GM18873 (cell line): ENCODE data around the gene GCSAM.

ENCODE experiments used
- ATAC-seq: cut with Tn5 transposase; IDR thresholded peaks from one replicate; pipeline ENCODE4 v1.9.1; 2021; ENCODE audit warnings: mild to moderate bottlenecking, moderate library complexity, moderate number of reproducible peaks; ENCODE audit not compliant: unreplicated experiment, low FRiP score

Gene GCSAM

DNA sequence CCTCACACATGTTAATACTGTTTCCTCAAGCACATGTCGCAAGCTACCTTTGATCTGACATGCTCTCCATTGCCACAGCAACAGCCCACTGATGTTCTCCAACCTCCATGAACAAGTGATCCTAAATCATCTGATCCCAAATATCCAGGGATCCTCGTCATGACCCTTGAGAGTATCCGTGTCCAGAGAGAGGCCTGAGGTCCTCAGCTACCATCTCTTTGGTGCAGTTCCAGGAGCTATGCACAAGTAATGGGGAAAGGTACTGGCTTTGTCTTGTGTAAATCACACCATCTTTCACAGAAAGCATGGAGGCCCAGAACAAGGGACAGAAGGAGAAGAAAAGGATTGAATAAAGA, 2.4 kb downstream of the GCSAM start:
- ATAC-seq = no peak

GRCh38 chr3:112129925-112130637, 3.0 kb downstream of the GCSAM start:
- no peak for ATAC-seq

- peak; percentile 48 for ATAC-seq
Measured at GRCh38 chr3:112128843-112129727, 4.0 kb downstream of the GCSAM start.

GRCh38 chr3:112127522-112128494, 5.2 kb downstream of the GCSAM start:
- no peak for ATAC-seq

GRCh38 chr3:112126511-112126911, 6.5 kb downstream of the GCSAM start:
- ATAC-seq = no peak

DNA sequence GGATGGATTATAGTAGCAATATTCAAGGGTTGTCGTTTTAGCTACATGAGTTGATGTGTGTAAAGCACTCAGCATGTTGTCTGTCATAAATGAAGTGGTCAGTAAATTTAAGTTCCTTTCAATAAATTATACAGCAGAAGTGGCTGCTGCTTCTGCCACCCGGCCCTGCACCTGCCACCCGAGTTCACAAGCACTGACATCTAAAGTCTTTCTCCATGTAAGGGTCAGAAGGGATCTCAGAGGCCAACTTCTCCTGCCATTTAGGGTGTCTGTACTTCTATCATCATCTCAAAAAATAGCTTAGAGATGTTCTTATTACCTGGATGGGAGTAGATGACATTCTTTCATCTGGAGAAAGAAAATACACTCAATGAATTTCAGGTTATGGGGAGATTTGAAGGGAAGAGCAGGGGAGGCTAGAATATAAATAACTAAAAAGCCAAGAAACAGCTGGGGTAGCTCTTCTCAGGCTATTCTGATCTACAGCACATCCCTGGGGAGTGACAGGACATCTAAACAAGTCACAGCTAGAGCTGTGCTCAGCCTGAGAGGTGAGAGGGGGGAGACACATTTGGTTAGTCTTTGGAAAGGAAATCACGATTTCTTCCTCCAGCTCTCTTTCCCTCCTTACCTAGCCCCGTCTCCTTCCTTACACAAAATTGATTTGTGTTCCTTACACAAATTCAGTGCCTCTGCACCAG, 8.0 kb downstream of the GCSAM start:
- no peak for ATAC-seq

DNA sequence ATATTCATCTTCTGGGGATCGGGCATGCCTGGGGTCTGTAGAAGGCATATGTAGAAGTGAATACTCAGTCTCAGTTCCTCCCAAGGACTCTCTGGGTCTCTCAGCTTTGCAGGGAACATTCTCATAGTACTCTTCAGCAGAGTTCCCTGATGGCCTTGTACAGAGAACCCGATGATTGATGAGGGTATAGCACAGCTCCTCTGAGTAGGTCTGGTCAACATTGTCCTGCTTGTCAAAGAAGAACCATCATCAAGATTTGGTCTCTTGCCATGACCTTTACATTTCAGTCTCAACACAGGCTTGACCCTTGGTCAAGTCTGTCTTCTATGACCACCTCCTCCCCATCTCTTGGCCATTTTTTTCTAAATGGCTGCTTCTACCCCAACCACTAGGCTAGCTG, 9.5 kb downstream of the GCSAM start:
- ATAC-seq = no peak

- ATAC-seq = no peak
Measured at GRCh38 chr3:112122870-112123269, 10.2 kb downstream of the GCSAM start.

GRCh38 chr3:112121577-112122547, 11.2 kb downstream of the GCSAM start:
- no peak for ATAC-seq

DNA sequence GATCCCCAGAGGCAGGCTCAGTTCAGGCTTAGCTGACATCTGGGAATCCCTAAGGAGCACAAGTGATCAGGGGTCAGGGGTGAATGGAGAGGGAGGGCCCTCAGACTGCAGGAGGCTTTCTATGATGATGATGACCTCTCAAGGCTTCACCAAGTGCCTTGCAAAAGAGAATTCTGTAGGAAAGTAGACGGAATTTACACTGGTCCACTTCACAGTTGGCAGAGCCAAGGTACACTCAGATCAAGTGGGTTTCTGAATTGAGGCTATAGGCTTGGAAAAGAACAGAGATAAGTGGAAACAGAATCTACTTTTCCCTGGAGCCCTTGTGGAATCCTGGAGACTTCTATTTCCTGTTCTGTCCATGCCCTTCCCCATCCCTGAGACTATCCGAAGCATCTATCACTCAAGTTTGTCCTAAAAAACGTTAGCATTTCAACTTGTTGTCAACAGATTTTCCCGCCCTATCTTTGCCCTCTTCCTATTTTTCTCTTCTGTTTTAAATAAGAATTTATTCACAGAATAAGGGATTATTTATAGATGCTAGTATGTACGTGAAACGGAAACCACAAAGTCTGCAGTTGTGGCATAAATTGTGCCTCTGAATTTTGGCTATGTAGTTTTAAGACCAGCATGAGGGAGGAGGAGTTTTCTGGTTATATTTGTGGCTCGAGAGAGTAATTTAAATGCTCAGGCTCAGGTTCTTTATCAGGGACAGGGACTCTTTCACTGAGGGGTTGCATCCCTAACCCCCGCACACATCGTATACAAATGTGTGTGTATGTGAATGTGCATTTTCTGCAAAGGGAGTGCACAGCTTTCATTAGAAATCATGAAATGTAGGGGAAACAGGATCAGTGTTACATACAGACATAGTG, 12.8 kb downstream of the GCSAM start:
- no peak for ATAC-seq

GRCh38 chr3:112117841-112118571, 15.0 kb downstream of the GCSAM start:
- ATAC-seq = no peak

- no peak for ATAC-seq
Measured at GRCh38 chr3:112117415-112117814, 15.6 kb downstream of the GCSAM start.

DNA sequence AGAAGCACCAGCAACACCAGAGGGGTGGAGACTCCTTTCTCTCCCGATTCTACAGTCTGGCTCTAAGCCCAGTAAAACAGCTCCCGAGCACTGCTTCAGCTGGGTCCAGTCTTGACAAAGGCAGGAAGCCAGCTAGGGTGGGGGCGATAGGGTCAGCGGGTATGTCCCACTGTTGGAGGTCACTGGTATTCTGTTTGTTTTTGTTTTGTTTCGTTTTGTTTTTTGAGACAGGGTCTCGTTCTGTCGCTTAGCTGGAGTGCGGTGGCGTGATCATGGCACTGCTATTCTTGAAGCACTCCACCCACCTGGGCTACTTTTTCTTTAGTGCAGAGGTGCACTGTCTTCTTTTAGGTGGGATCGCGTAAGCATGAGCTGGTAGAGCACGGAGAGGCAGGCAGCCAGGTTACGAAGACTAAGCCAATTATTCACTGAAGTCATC, 16.3 kb downstream of the GCSAM start:
- ATAC-seq = no peak

DNA sequence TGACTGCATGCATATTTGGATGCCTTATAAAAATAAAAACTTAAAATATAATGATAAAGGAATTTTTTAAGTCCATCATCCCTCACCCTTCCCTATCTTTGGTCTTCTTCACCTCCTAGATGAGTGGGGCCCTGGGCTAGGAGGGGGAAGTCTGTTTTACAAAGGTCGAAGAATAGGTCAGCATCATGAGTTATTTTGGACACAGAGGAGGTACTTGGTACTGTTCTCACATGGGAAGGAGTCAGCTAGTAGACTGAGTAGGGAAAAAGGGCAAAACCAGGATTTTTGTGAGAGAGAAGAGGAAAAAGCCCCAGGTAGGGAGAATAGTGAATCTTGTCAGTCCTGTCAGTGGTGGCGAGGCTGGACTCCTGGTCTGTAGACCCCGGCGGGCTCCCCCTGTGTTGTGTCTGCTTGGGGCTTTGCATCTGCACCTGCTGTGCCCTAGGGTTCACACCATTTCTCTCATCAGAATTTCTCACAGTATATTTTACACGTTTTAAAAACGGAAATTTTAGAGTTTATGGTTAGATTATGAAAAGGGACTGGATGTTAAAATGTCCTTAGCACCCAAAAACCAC, 17.2 kb downstream of the GCSAM start:
- ATAC-seq = no peak

DNA sequence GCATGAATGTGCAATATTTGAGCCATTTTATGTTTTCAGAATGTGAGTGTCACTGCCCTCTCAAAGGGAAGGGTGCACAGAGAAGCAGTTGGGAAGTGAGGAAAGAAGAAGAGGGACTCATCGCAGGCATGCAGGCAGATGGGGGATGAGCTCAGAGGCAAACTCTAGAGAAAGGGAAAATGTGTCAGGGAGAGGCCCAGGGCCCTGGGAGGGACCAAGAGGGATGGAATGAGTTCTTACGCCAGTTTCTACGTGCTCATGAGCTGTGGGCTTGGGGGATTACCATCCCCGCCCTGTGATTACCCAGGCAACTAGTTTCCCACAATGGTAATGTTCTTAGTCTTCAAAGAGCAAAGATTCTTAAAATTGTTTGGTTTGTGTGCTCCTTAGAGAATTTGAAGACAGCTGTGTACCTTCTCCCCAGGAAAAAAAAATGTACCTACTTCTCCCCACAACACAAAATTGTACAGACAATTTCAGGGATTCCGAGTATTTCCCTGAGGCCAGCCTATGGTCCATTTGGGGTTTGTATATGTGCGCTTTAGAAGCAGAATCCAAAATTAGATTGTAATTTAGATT, 17.8 kb downstream of the GCSAM start:
- ATAC-seq = no peak

DNA sequence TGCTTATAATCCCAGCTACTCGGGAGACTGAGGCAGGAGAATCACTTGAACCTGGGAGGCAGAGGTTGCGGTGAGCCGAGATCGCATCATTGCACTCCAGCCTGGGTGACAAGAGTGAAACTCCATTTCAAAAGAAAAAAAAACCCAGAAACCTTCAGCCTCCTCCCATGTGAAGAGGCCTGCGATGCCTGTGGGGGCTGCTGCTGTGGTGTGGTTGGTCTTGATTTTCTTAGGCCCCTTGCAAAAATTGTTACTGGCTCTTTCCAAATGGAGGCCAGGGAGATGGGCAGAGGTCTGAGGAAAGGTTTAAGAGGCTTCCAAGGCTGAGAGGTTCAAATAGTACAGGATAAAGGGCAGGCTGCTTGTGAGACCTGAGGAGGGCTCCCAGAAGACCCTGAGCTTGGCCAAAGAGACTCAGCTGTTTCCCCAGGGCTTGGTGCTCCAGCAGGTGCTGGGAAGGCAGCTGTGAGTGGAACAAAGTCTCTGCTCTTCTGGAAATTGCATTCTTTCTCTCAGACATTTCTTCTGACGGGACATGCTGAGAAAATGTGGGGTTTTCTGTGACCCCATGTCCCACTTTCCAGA, 18.4 kb downstream of the GCSAM start:
- no peak for ATAC-seq
